ENCODE measurements around the gene PNKP. TPM values are rescaled to one million over a fixed set of nuclear protein-coding genes. Genes with fewer than 3 reads are reported as not detected.

Gene PNKP
- total RNA-seq, 1 experiment from 2014 or later: 130 TPM

DNA sequence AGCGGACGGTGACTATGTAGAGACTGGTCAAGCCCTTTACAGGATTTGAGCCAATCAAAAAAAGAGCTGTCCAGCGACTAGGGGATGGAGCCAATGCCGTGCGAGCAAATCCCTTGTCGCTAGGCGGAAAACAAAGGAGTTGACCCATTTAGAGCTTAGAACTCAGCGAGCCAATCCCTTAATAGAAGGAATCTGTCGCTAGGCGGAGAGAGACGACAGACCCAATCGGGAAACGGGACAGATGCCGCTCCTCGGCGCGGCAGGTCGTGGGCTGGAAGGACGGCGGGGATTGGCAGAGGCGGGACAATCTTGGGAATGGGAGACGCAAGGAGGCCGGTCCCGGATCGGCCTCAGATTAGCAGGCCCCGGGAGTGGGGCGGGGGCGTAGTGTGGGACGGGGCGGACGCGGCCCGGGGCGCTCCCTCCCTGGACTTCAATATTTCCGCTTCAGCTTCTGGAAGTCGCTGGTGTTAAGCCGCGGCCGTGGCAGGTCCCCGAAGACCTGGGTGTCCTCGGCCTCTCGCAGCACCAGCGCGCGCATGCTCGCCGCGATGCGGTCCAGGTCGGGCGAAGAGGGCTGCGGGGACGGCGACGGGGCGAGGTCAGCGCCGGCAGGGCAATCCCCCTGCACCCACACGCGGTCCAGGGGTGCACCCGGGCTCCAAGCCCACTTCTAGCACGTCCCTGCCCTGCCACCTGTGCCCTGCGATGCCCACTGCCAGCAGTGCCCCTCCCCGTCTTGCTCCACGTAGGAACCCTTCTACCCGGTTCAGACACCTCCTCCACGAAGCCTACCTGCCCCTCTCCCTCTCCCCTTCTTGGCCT, 2.3 kb upstream of the PNKP start:
- no peaks in the 10 kb centered on the region for H3K27me3 ChIP-seq (replicated peaks; ENCODE audit: insufficient read depth, low read depth, low read length, poor library complexity)
- POLR2A ChIA-PET (ENCODE audit: low non-redundant PET): interaction anchor here (0.8 to 1.0 kb wide), 2 partner anchors 60 to 64 kb away, joined by 4 to 10 read pairs; partner anchors contain the start of genes ATF5 and NUP62
- peak overlapping the region; percentile 79 for H3K27ac ChIP-seq (ENCODE audit: low read depth, low read length, poor library complexity, severe bottlenecking)
- DNase-seq (ENCODE audit: low spot score): peak; percentile 100
- peaks cover 11% of the 10 kb centered on the region for H3K36me3 ChIP-seq (ENCODE audit: insufficient read depth, low read length, poor library complexity, severe bottlenecking)
- TF ChIP-seq, protein P1, sequence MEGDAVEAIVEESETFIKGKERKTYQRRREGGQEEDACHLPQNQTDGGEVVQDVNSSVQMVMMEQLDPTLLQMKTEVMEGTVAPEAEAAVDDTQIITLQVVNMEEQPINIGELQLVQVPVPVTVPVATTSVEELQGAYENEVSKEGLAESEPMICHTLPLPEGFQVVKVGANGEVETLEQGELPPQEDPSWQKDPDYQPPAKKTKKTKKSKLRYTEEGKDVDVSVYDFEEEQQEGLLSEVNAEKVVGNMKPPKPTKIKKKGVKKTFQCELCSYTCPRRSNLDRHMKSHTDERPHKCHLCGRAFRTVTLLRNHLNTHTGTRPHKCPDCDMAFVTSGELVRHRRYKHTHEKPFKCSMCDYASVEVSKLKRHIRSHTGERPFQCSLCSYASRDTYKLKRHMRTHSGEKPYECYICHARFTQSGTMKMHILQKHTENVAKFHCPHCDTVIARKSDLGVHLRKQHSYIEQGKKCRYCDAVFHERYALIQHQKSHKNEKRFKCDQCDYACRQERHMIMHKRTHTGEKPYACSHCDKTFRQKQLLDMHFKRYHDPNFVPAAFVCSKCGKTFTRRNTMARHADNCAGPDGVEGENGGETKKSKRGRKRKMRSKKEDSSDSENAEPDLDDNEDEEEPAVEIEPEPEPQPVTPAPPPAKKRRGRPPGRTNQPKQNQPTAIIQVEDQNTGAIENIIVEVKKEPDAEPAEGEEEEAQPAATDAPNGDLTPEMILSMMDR (conservative IDR thresholded peaks at IDR 0.05; ENCODE audit: low read depth, low read length): no peak
- no peak for TF ChIP-seq EZH2 (IDR thresholded peaks at IDR 0.05; ENCODE audit: borderline replicate concordance, low read depth, low read length, poor library complexity, severe bottlenecking)
- intact Hi-C loops (cut with micrococcal nuclease; ENCODE audit: unreplicated experiment): loop anchor here (5.0 to 10.0 kb wide), 2 partner anchors 102 to 375 kb away; partner anchors contain the start of genes AP2A1 and RPS11
- peak overlapping the region; percentile 52 for H3K4me3 ChIP-seq (ENCODE audit: low read depth, low read length, poor library complexity, severe bottlenecking)
- H3K4me1 ChIP-seq (ENCODE audit: insufficient read depth, low read length, poor library complexity, severe bottlenecking): peaks cover 33% of the 10 kb centered on the region
- H3K9me3 ChIP-seq (ENCODE audit: low read depth, low read length, poor library complexity, severe bottlenecking): no peaks in the 10 kb centered on the region
- BruUV-seq (replicated peaks): no TSS peak
- CTCF ChIA-PET: interaction anchor here (0.6 kb wide), 1 partner anchor 21 kb away, joined by 3 read pairs; no protein-coding TSS in a partner anchor

DNA sequence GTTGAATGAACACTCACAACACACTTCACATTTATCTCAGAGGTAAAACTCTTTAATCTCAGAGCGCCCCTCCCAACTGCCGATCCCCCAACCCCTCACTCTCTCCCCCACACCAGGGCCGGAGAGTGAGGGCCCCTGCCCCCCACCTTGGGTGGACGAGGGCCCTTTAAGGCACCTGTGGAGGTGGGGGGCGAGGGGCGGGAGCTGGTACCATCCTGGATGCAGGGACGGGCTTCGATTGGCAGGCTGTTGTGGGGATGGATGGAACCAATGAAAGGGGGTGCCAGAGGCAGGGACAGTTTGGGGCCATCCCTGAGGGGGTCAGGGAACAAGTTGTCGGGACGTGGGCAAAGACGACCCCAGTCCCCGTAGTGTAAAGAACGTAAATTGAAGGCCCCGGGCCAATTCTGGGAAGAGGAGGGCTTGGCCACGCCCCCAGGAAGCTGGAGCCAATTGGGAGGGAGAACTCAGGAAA, 1.7 kb upstream of the PNKP start:
- POLR2A ChIA-PET (ENCODE audit: low non-redundant PET): interaction anchor here (0.8 to 1.0 kb wide), 2 partner anchors 61 to 64 kb away, joined by 4 to 10 read pairs; partner anchors contain the start of genes ATF5 and NUP62
- Histone ChIP-seq H3K4me3 (ENCODE audit: low read depth, low read length, poor library complexity, severe bottlenecking) (peak overlapping the region; percentile 52), H3K27ac (ENCODE audit: low read depth, low read length, poor library complexity, severe bottlenecking) (peak overlapping the region; percentile 90), H3K4me1 (ENCODE audit: insufficient read depth, low read length, poor library complexity, severe bottlenecking) (peaks cover 33% of the 10 kb centered on the region), H3K9me3 (ENCODE audit: low read depth, low read length, poor library complexity, severe bottlenecking) (no peaks in the 10 kb centered on the region), H3K36me3 (ENCODE audit: insufficient read depth, low read length, poor library complexity, severe bottlenecking) (peaks cover 18% of the 10 kb centered on the region), H3K27me3 (replicated peaks; ENCODE audit: insufficient read depth, low read depth, low read length, poor library complexity) (no peaks in the 10 kb centered on the region)
- CTCF ChIA-PET: interaction anchor here (0.6 kb wide), 1 partner anchor 21 kb away, joined by 3 read pairs; no protein-coding TSS in a partner anchor
- intact Hi-C loops (cut with micrococcal nuclease; ENCODE audit: unreplicated experiment): loop anchor here (5.0 kb wide), 1 partner anchor 102 kb away; the partner anchor contains the start of gene AP2A1
- BruUV-seq (replicated peaks): no TSS peak
- no peak for DNase-seq (ENCODE audit: low spot score)
- TF ChIP-seq, protein P1 (conservative IDR thresholded peaks at IDR 0.05; ENCODE audit: low read depth, low read length): no peak
- TF ChIP-seq EZH2 (IDR thresholded peaks at IDR 0.05; ENCODE audit: borderline replicate concordance, low read depth, low read length, poor library complexity, severe bottlenecking): no peak

DNA sequence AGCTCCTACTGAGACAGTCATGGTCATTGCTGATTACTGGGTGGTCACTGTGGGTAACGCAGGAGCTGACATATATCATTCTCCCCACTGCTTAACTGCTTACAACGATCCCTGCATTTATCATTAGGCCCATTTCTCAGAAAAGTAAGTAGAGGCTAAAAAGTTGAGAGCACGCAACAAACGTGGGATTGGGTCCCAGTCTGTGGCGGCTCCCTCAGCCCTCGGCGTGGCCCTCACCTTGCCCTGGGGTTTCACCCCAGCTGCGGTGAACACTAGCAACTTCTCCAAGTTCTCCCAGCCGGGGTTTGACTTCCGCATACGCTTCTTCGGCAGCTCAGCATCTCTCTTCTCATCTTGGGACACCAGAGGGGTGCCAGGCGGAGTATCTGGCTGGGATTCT, 2.5 kb downstream of the PNKP start:
- Histone ChIP-seq H3K36me3 (ENCODE audit: insufficient read depth, low read length, poor library complexity, severe bottlenecking) (peaks cover 47% of the 10 kb centered on the region), H3K4me1 (ENCODE audit: insufficient read depth, low read length, poor library complexity, severe bottlenecking) (peaks cover 31% of the 10 kb centered on the region), H3K27me3 (replicated peaks; ENCODE audit: insufficient read depth, low read depth, low read length, poor library complexity) (no peaks in the 10 kb centered on the region), H3K4me3 (ENCODE audit: low read depth, low read length, poor library complexity, severe bottlenecking) (no peak overlapping the region), H3K27ac (ENCODE audit: low read depth, low read length, poor library complexity, severe bottlenecking) (no peak overlapping the region), H3K9me3 (ENCODE audit: low read depth, low read length, poor library complexity, severe bottlenecking) (no peaks in the 10 kb centered on the region)
- POLR2A ChIA-PET (ENCODE audit: low non-redundant PET): interaction anchor here (0.7 kb wide), 3 partner anchors 11 to 369 kb away, joined by 3 to 17 read pairs (median 13); no protein-coding TSS in a partner anchor
- TF ChIP-seq, protein P1 (conservative IDR thresholded peaks at IDR 0.05; ENCODE audit: low read depth, low read length): no peak
- no peak for TF ChIP-seq EZH2 (IDR thresholded peaks at IDR 0.05; ENCODE audit: borderline replicate concordance, low read depth, low read length, poor library complexity, severe bottlenecking)
- intact Hi-C loops (cut with micrococcal nuclease; ENCODE audit: unreplicated experiment): loop anchor here (5.0 kb wide), 1 partner anchor 98 kb away; the partner anchor contains the start of gene AP2A1
- no TSS peak for BruUV-seq (replicated peaks)
- CTCF ChIA-PET: interaction anchor here (0.7 kb wide), 1 partner anchor 11 kb away, joined by 10 read pairs; no protein-coding TSS in a partner anchor
- DNase-seq (ENCODE audit: low spot score): no peak
